Mucosa of rectum (tissue), 2 donors: ENCODE results near the gene MSI2.

Experiments
- H3K27ac ChIP-seq, 2 donors: one replicate each; pipeline ENCODE4 v1.7.0; 2013; ENCODE audit warnings: inconsistent platforms in 2 of 2, low read depth in 2 of 2, low read length in 2 of 2
- H3K27me3 ChIP-seq, 2 donors: one replicate each; pipeline ENCODE4 v1.7.0; 2013; ENCODE audit warnings: low read length in 2 of 2; ENCODE audit not compliant: control insufficient read depth in 2 of 2, insufficient read depth in 2 of 2
- H3K36me3 ChIP-seq, 2 donors: one replicate each; pipeline ENCODE4 v1.7.0; 2013; ENCODE audit warnings: low read length in 2 of 2; ENCODE audit not compliant: control insufficient read depth in 2 of 2, insufficient read depth in 2 of 2
- H3K4me1 ChIP-seq, 2 donors: one replicate each; pipeline ENCODE4 v1.7.0; 2013; ENCODE audit warnings: low read length in 2 of 2, mild to moderate bottlenecking in 1 of 2; ENCODE audit not compliant: control insufficient read depth in 2 of 2, insufficient read depth in 2 of 2
- H3K4me3 ChIP-seq, 2 donors: one replicate each; pipeline ENCODE4 v1.7.0; 2013; ENCODE audit warnings: low read length in 2 of 2
- H3K9ac ChIP-seq, 2 donors: one replicate each; pipeline ENCODE4 v1.7.0; 2013; ENCODE audit warnings: low read length in 2 of 2, low read depth in 1 of 2, mild to moderate bottlenecking in 1 of 2
- H3K9me3 ChIP-seq, 2 donors: one replicate each; pipeline ENCODE4 v1.7.0; 2013; ENCODE audit warnings: low read length in 2 of 2; ENCODE audit not compliant: control insufficient read depth in 2 of 2
- donor health status: healthy.
- donor health status: Normal muscosa, but diverticular disease.

Gene MSI2

DNA sequence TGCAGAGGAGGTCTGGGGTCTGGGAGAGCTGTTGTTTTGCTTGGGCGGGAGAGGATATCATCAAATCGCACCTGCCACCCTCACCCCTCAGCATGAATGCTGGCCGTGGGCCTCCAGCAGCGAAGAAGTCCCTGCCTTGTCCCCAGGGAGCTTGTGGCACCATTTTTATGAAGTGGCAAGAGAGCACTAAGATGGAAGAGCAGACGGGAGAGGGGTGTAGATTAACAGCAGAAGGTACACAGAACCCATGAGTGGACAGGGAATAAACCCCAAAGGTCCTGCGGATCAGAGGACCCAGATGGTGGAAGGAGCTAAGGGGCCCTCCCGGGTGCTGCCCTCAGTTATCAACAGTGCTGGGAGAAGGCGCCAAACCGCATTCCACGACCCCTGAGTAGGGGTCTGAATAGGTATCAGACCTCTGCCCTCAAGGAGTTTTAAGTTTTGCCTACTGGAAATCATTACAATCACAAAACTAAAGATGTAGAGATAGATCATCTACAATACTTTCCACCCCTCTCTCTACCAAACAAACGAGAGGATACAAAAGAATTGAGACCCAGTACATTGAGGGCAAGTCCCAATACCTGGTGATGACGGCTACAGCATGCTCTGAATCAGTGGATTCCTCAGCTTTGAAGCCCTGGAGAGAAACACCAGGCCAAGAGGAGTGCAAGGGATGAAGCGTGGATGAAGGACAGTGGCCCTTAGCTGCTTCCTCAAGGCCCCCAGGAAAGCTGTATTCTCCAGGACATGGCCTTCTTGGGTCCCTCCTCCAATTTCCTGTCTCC, 428.6 kb downstream of the MSI2 start:
- no peaks in the 10 kb centered on the region for H3K36me3 ChIP-seq
- H3K9ac ChIP-seq: no peak overlapping the region
- H3K9me3 ChIP-seq: no peaks in the 10 kb centered on the region
- H3K4me1 ChIP-seq: no peaks in the 10 kb centered on the region
- no peaks in the 10 kb centered on the region for H3K27me3 ChIP-seq
- H3K4me3 ChIP-seq: no peak overlapping the region
- no peak overlapping the region for H3K27ac ChIP-seq

- Histone ChIP-seq H3K4me3 (no peak overlapping the region), H3K27me3 (no peaks in the 10 kb centered on the region), H3K9ac (no peak overlapping the region), H3K4me1 (no peaks in the 10 kb centered on the region), H3K36me3 (no peaks in the 10 kb centered on the region), H3K27ac (no peak overlapping the region), H3K9me3 (no peaks in the 10 kb centered on the region)
Observed at GRCh38 chr17:57685499-57686132, 429.3 kb downstream of the MSI2 start.

- Histone ChIP-seq H3K27me3 (no peaks in the 10 kb centered on the region), H3K4me1 (no peaks in the 10 kb centered on the region), H3K9me3 (no peaks in the 10 kb centered on the region), H3K9ac (no peak overlapping the region), H3K36me3 (no peaks in the 10 kb centered on the region), H3K4me3 (no peak overlapping the region), H3K27ac (no peak overlapping the region)
Observed at GRCh38 chr17:57687642-57688041, 431.3 kb downstream of the MSI2 start.

DNA sequence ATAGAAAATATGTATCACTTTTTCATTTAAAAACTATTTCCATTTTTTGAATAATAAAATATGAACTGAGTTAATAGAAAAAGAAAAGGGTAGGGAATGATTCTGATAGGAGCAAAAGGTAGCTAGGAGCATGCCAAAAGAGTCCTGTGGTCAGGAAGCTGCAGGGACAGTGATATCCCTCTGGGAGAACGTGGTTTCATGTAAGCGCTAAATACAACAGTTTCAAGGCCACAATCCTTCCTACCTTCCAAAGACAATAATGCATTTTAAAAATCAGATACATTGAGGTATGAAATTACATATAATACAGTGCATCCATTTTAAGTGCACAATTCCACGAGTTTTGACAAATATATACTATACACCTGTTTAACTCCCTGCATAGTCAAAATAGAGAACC, 432.9 kb downstream of the MSI2 start:
- Histone ChIP-seq H3K4me1 (no peaks in the 10 kb centered on the region), H3K4me3 (no peak overlapping the region), H3K27me3 (no peaks in the 10 kb centered on the region), H3K27ac (no peak overlapping the region), H3K36me3 (no peaks in the 10 kb centered on the region), H3K9me3 (no peaks in the 10 kb centered on the region), H3K9ac (no peak overlapping the region)

- H3K27ac ChIP-seq: no peak overlapping the region
- no peaks in the 10 kb centered on the region for H3K9me3 ChIP-seq
- no peak overlapping the region for H3K4me3 ChIP-seq
- H3K9ac ChIP-seq: no peak overlapping the region
- H3K4me1 ChIP-seq: no peaks in the 10 kb centered on the region
- no peaks in the 10 kb centered on the region for H3K36me3 ChIP-seq
- H3K27me3 ChIP-seq: no peaks in the 10 kb centered on the region
Observed at GRCh38 chr17:57691939-57692338, 435.6 kb downstream of the MSI2 start.

DNA sequence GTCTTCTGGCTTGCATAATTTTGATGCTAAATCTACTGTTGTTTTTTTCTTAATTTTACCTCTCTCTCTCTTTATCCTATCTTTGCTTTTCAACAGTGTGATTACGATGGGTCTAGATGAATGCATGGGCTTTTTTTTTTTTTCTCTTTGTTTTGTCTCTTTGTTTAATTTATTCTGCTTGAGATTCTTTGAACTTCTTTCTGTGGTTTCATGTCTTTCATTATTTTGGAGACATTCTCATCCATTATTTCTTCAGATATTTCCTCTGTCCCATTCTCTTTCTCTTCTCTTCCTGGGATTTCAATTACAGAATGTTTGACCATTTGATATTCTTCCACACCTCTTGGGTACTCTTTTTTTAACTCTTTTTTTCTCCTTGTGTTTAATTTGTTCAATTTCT, 436.4 kb downstream of the MSI2 start:
- Histone ChIP-seq H3K4me1 (peaks cover 0 to under 1% of the 10 kb centered on the region in 2 donors), H3K9ac (no peak overlapping the region), H3K9me3 (no peaks in the 10 kb centered on the region), H3K27me3 (no peaks in the 10 kb centered on the region), H3K36me3 (no peaks in the 10 kb centered on the region), H3K27ac (no peak overlapping the region), H3K4me3 (no peak overlapping the region)

- H3K27ac ChIP-seq: no peak overlapping the region
Observed at GRCh38 chr17:57694051-57694450, 437.7 kb downstream of the MSI2 start.

DNA sequence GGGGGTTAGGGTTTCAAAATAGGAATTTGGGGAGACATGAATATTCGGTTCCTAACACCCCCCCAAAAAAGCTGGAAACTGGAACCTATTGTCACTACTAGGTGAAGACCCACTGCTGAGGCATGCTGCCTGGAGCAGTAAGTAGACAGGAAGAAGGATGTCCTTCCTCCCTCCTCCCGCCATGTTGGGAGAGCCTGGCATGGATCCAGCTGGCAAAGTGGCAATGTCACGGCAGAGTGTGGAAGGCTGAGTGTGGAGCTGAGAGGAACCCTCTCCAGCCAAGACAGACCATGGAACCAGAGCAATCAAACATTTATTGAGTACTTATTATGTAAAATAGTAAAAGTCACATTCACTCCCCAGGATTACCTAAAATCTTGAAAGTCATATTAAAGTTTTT, 439.7 kb downstream of the MSI2 start:
- no peak overlapping the region for H3K4me3 ChIP-seq
- no peak overlapping the region for H3K27ac ChIP-seq
- H3K36me3 ChIP-seq: no peaks in the 10 kb centered on the region
- no peaks in the 10 kb centered on the region for H3K9me3 ChIP-seq
- H3K9ac ChIP-seq: no peak overlapping the region
- H3K27me3 ChIP-seq: no peaks in the 10 kb centered on the region
- peaks cover 0 to 5% of the 10 kb centered on the region in 2 donors for H3K4me1 ChIP-seq

More at GRCh38 chr17:57694051-57694450, 437.7 kb downstream of the MSI2 start:
- peaks cover 0 to 5% of the 10 kb centered on the region in 2 donors for H3K4me1 ChIP-seq
- no peaks in the 10 kb centered on the region for H3K27me3 ChIP-seq
- no peaks in the 10 kb centered on the region for H3K9me3 ChIP-seq
- H3K4me3 ChIP-seq: no peak overlapping the region
- no peak overlapping the region for H3K9ac ChIP-seq
- no peaks in the 10 kb centered on the region for H3K36me3 ChIP-seq

DNA sequence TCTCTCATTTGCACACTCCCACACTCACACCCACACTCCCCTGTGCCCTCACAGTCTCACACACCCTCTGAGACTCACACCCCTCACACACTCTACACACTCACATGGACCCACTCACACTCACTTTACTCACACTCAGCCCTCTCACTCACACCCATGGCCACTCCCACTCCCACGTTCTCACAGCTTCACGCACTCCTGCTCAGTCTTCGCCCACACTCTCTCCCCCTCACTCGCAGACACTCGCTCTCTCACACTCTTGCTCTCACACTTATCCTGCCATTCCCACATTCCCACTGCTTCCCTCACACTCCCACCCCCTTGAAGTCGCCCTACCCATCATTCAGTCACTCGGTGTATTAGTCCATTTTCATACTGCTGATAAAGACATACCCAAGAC, 440.9 kb downstream of the MSI2 start:
- H3K9ac ChIP-seq: no peak overlapping the region
- H3K4me1 ChIP-seq: peaks cover 0 to 5% of the 10 kb centered on the region in 2 donors
- H3K36me3 ChIP-seq: no peaks in the 10 kb centered on the region
- no peaks in the 10 kb centered on the region for H3K9me3 ChIP-seq
- H3K4me3 ChIP-seq: no peak overlapping the region
- H3K27ac ChIP-seq: no peak overlapping the region
- no peaks in the 10 kb centered on the region for H3K27me3 ChIP-seq

GRCh38 chr17:57697891-57698711, 441.8 kb downstream of the MSI2 start:
- no peaks in the 10 kb centered on the region for H3K36me3 ChIP-seq
- peak overlapping the region in 1 of 2 donors; percentile 16 for H3K27ac ChIP-seq
- no peaks in the 10 kb centered on the region for H3K27me3 ChIP-seq
- H3K4me1 ChIP-seq: peaks cover 0 to 5% of the 10 kb centered on the region in 2 donors
- no peak overlapping the region for H3K4me3 ChIP-seq
- H3K9ac ChIP-seq: no peak overlapping the region
- H3K9me3 ChIP-seq: no peaks in the 10 kb centered on the region
